ENCODE data around the gene ARHGAP6.

The ARHGAP6 gene, protein sequence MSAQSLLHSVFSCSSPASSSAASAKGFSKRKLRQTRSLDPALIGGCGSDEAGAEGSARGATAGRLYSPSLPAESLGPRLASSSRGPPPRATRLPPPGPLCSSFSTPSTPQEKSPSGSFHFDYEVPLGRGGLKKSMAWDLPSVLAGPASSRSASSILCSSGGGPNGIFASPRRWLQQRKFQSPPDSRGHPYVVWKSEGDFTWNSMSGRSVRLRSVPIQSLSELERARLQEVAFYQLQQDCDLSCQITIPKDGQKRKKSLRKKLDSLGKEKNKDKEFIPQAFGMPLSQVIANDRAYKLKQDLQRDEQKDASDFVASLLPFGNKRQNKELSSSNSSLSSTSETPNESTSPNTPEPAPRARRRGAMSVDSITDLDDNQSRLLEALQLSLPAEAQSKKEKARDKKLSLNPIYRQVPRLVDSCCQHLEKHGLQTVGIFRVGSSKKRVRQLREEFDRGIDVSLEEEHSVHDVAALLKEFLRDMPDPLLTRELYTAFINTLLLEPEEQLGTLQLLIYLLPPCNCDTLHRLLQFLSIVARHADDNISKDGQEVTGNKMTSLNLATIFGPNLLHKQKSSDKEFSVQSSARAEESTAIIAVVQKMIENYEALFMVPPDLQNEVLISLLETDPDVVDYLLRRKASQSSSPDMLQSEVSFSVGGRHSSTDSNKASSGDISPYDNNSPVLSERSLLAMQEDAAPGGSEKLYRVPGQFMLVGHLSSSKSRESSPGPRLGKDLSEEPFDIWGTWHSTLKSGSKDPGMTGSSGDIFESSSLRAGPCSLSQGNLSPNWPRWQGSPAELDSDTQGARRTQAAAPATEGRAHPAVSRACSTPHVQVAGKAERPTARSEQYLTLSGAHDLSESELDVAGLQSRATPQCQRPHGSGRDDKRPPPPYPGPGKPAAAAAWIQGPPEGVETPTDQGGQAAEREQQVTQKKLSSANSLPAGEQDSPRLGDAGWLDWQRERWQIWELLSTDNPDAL (N-terminal part only)

DNA sequence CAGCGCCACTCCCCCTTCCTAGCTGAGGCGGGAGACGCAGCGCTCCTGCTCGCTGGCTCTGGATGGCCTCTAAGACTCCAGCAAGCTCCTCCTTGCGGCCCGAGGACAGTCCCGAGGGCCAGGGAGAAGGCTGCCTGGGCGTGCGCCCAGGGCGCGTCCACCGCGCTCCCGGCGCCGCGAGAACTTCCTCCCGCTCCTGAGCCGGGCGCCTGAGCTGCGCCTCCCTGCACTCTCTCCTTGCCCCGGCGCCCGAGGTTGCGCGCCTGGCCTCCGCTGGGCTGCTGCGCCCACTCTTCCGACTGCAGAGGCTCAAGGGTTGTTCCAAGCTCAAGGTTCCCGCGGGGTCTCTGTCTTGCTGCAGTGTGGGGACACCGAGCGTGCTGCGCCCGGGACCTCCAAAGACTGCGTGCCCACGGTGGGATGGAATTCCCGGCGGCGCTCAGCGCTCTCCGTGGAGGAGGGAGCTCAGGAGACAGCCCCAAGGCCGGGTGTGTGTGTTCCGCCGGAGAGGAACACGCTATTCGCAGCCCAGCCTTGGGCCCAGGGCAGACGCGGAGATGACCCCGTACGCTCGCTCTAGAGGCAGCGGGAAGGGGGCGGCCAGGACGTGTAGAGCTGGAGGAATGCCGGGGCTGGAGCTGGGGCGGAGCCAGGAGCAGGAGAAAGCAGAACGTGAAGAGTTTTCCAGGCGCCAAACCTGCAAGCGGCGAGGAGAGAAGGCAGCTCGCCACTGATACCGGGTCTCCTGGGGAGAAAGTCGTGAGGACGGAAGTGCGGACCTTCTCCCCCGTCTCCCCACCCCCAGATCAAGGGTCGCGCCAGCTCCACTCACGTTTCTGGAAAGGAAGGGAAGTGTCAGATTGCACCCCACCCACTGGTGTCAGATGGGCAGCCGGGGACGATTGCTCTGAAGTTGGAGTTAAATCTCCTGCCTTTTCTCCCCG lies at the start of gene ARHGAP6:
Gene ARHGAP6, minus strand, starts transcription at position 753 of the 944 bp plus-strand sequence. CDS start 1,092 bp downstream, outside the sequence.
- no peak for DNase-seq

DNA sequence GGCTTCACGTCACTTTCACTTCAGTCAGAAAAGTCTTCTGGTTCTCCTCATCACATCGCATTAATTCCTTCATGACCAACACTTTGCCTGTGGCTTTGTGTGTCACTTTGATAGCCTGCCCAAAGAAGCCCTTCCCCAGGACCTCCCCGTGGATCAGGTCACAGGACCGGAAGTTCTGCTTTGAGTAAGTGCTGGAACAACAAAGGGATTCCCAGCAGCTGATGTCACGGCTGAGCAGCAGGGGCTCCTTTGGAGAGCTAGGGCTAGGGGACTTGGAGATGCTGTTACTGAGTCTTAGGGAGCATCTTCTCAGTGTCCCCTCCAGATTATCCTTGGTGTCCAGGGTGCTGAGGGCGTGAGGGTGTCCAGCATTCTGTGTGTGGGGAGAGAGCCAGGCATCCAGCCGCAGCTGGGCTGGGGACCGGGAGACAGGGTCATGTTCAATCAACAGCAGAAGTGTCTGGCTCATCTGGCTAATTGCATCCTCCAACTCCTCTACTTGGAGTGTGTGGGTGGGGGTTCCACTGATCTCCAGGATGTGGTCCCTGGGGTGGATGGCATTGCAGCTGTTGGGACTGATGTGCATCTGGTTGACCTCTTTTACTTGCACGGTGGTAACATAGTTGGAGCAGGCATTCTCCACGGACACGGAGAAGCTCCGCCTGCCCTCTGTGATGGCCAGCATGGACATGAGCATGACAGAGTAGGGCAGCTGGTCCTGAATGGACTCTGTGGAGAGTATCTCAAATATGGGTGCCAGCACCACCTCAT lies 39.2 kb upstream of the ARHGAP6 start:
- no peak for DNase-seq

DNA sequence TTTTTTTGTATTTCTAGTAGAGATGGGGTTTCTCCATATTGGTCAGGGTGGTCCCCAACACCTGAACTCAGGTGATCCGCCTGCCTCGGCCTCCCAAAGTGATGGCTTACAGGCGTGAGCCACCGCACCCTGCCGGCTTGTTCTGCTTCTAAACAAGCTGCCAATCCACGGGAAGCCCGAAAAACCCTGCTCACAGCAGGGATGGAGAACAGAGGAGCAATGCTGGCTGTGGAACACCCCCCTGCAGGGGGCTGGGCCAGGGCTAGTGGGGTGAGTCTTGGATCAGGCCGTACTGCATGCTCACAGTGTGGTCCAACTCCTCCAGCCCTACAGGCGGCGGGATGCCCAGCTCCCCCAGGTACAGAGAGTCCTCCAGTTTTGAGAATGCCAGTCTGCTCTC lies 38.1 kb upstream of the ARHGAP6 start:
- no peak for DNase-seq

DNA sequence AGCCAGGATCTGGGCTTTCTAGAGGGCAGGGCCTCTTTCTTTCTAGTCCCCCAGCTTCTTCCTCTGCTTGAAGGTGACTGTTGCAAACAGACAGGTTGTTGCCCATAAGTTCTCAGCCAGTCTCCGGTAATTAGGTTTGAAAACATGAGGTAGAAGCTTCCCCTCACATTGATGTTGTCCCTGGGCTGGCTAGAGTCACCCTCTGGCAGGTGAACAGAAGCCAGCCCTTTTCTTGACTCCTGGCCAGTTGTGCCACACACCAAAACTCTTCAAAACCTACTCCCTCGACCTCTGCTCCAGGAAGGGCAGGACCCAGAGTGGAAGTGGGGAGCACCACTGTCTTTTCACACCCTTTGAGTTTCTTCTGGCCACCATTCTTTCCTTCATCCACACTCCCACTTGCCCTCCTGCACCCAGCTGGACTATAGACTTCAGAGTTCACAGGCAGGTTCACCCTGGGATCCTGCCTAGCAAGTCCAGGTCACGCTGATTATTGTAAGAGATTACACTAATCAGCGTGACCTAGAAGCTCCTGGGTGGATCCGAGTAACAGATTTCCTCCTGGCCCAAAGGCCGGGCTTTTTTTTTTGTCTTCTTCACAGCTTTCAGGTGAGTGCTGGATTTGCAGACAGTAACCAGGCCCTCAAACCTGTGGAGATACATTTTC lies 37.4 kb upstream of the ARHGAP6 start:
- DNase-seq, result no peak

DNA sequence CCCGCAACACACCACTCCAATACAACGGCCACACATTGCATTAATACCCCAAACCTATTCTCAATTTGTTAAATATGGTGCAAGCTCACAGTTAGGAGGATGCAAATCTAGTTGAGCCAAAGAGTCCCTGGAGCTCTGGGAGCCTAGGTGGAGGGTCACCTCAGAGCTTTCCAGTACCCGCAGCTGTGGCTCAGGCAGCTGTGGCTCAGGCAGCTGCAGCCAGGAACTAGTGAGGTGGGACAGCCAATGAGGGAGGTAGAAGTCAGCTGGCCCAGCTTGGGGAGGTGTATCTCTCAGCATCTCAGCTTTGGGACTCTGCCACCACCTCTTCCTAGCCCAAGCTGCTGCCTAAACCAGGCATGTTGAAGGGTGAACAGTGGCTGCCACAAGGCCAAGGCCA lies 36.7 kb upstream of the ARHGAP6 start:
- DNase-seq, result no peak

DNA sequence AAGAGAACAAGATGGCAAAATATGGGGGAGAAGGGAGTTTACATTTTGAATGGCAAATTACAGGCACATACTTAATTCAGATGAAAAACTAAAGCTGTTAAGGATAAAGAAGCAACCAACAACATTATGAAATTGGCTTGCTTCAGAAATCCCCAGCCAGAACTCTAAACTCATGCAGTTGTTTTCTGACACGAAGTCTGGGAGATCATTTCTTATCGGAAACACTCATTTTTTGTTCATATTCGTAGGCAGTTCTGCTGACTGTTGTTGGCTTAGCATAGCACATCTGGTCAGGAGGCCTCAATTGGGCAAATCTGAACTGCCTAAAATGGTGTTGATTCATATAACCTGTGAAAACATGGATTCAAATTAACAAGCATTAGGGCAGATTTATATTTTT lies 33.0 kb upstream of the ARHGAP6 start:
- no peak for DNase-seq

DNA sequence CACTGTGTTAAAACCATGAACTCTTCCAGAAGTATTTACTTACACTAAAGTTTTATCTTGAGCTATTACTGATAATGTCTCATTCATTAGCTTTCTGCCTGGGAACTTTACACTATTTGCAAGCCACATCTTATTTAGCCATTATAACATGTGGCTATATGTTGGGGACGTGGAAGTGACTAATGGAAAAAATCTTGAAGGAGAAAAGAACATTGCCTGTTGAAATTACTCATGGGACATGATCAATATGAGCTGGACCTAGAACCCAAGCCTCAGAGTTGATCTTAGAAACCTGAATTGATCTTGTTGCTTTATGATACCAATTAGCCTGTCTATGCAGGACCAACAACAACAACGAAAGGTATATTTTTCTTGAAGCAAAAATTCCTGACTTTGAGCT lies 22.5 kb upstream of the ARHGAP6 start:
- DNase-seq, result no peak

DNA sequence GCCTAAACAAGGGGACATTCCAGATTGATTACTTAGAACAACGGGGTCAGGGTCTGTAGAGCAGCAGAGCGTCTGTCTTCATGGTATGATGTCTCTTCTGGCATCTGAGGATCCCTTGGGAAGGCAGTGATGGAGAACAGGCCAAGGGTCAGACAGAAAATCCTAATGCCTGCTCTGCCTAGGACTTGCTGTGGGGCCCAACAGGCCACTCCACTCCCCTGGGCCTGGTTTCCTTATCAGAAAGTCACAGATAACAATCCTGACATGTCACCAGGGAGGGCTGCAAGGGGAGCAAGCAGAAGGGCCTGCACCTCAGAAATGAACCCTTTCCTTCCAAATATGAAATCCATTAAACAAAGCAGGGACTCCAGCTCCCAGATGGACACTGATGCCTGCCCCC lies 21.4 kb upstream of the ARHGAP6 start:
- DNase-seq, result no peak

DNA sequence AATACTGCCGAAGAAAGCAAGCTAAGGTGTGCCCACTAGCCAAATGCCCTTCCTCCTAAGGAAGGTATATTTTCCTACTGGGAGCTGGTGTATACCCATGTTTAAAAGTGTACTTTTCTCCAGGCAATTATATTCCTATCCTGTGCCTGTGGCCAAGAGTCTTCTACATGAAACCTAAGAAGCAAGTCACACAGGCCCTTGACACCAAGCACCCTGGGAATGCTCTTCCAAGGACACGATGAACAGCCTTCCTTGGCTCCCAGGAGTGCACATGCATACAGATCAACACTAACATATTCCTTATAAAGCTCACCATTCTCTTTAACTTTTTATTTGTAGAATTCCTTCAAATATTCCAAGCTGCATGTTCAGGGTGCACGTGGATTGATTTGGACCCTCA lies 17.3 kb upstream of the ARHGAP6 start:
- no peak for DNase-seq

DNA sequence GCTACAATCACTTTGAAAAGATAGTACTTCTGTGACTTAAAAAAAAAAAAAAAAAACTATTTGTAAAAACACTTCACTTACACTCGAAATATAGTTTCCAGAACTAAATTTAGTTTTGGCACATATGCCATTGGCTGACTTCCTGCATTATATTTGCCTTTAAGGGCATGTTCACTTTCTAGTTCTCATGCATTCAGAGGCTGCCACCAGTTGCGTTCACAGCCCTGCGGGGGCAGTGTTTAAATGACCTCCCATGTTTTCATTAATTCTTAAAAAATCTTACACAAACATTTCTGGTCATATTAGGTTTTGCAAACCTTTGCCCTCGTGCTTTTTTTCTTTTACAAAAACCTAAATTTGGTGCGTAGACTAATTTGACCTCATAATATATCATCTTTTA lies 12.4 kb upstream of the ARHGAP6 start:
- DNase-seq, result no peak

DNA sequence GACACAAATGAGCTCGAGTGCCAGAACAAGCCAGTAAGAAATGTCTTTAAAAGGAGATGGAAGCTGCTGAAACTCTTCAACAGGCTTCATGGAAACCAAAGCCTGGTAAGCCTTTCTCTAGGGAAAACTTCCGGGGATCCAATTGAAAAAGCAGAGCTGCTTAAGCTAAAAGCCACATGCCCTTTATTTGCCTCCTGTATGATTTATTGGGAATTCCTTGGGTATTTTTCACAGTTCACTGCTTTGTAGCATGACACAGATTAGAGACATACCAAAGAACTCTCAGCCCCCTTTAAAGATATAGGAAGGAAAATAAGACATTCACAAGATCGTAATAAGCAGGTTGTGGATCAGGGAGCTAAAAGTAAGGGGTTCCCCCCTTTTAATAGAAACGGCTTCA lies 6.5 kb upstream of the ARHGAP6 start:
- no peak for DNase-seq

DNA sequence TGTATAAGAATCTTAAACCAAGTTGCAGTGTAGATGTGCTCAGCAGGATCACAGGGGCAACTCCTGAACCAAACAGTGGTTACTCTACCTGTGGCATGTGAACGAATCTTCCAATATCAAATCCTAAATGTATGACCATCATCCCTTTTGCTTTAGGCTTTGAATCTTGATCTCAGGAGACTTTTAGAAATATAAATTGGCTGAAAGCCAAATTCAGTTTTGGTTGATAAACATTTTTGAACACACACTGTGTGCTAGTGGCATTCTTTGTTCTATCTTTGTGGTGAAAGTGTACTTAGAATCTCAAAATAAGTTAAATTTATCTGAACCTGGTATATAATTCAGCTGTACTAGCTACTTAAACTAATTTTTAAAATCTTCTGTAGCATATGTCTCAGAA lies 4.6 kb upstream of the ARHGAP6 start:
- DNase-seq, result no peak

DNA sequence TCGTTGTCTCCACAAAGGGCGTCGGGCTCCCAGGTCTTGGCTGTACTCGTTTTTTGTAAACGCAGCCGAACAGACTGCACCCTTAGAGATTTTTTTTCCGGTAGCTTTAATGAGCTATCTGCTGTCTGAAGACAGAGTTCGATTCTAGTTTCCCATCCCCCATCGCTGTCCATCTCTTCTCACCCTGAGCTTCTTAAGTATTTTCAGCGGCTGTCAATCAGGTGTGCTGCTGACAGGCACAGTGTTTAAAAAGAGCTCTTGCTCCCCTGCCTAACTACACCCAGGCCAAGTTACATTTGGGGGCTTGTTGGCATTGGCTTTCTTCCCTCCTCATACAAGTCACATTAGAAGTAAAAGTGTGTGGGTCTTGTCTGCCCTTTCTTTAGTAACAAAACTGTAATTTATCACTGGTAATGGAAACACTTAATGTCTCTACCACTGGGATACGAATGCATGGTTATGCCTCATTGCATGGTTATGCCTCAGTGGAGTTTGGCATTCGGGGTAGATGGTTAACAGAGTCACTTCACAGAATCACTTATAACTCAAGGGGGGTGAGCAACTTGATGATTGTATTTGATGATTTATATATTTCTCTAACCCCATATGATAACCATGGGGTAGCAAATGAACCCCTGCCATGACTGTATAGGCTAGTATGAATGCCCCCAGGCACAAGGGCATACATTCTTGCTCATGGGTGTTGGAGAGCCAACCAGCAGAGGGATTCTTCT lies 1.4 kb upstream of the ARHGAP6 start:
- peak; percentile 1 for DNase-seq

DNA sequence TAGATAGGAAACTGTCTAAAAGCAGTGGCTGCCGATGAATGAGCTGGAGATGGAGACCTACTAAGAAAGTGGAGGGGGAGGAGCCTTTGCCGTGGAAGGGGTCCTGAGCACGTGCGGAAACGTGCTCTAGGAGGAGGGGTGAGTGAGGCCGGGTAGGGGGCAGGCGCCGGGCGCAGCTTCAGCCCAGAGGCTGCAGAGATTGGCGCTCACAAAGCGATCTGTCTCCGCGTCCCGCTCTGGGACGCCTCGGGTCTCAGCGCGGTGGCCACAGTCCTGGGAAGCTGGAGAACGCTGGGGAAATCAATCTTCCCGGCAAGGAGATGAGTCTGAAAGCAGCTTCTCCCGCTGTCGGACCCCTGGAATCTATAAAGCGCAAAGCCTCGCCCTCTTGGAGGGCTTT lies 444 bp upstream of the ARHGAP6 start:
- no peak for DNase-seq

DNA sequence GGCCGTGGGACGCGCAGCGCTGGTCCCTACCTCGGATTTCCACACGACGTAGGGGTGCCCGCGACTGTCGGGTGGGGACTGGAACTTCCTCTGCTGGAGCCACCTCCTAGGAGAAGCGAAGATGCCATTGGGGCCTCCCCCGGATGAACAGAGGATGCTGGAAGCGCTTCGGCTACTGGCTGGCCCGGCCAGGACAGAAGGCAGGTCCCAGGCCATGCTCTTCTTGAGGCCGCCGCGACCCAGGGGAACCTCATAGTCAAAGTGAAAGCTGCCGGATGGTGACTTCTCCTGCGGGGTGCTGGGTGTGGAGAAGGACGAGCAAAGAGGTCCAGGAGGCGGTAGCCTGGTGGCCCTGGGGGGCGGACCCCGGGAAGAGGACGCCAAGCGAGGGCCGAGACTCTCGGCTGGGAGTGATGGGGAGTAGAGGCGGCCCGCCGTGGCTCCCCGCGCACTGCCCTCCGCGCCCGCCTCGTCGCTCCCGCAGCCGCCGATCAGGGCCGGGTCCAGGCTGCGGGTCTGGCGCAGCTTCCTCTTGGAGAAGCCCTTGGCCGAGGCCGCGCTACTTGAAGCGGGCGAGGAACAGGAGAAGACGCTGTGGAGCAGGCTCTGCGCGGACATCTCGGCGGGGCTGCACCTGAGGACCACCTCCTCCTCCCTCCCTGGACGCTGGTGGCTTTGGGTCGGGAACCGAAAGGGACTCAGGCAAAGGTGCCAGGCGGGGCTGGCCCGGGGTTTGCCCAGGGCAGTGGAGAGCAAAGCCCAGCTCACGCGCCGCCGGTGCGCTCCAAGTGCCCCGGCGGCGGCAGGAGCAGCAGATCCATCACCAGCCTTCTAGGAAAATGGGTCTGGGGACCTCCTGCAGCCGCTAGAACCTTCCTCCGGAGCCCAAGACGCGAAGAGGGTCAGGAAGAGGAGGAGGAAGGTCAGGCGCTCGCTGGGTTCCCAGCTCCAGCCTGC lies 1.2 kb downstream of the ARHGAP6 start:
- DNase-seq, result no peak

DNA sequence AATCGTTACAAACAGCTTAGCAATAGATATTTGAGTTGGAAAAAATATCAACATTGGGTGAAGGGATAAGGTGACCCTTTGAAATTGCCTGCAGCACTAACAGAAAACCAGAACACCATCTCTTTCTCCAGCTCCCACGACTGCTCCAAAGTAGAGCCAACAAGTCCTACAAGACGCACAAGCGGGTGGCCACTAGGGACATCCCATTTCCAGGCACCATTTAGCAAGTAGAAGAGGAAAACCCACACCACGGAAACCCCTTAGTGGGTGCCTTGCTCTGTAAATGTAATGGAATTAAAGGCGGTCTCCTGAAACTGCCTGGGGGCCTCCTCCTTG lies 1.9 kb downstream of the ARHGAP6 start:
- no peak for DNase-seq

DNA sequence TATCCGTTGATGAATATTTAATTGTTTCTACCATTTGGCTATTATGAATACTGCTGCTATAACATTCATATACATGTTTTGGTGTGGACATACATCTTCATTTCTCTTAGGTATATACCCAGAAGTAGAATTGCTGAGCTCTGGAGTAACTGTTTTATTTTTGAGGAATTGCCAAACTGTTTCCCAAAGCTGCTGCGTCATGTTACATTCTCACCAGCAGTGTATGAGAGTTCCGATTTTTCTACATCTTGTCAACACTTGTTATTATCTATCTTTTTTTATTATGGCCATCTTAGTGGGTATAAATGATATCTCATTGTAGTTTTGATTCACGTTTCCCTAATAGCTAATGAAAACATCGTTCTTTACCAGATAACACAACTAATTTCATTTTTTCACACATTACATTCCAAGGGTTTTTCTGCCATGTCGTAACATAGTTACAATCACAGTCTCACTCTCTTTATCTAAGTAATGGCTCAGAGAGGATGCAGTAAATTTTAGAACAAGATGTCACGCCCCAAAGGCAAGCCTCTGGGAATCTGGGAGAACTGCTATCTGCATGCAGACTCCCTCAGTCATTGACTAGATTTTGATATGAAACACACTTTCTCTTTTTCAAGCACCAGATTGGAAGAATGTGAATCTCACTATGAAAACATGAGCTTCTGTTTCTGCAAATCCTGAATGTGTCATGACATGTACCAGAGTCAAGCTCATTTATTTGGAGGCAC lies 10.3 kb downstream of the ARHGAP6 start:
- no peak for DNase-seq

DNA sequence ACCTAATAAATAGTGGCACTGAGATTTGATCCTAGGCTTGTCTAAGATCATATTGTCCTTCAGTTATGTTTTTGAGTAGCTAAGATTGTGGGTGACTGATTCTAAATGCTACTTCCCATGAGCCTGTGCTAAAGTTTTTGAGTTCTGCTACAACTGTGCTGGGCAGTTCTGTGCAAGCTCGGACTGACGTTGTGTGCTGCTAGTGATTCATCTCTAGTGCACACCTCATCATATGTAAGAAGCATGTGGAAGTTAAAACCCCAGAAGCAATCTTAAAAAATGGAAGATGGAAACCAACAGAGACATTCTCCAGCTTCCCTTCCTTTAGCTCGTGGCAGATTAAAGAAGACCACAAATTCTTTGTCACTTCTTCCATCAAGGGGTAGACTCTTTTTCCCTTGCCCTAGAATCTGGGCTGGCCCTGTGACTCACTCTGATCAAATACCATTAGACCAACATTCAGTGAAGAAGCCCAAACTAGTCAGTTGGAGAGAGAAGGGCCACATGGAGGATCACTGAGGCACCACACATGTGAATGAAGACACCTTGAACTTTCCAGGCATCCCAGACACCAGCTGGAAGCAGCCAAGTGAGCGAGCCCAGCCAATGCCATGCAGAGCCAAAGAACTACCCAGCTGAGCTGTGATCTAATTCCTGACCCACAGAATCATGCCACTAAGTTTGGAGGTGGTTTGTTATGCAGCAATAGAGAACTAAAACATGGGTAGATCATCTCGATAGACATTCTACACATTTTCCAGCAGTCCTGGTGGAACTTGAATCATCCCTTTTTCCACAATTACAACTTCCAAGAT lies 16.8 kb downstream of the ARHGAP6 start:
- no peak for DNase-seq

Data from DMS79 treated with DMSO at 0.1 percent for 48 hours (cell line).